Measurements from ENCODE around the gene SGSM1. TPM values are rescaled to one million over a fixed set of nuclear protein-coding genes. Genes with fewer than 3 reads are reported as not detected.
A peak's percentile ranks its signal among the peaks of the same experiment; 100 is the strongest.

SGSM1 gene
- total RNA-seq, 1 donor from 2014 or later = 0.75 TPM

DNA sequence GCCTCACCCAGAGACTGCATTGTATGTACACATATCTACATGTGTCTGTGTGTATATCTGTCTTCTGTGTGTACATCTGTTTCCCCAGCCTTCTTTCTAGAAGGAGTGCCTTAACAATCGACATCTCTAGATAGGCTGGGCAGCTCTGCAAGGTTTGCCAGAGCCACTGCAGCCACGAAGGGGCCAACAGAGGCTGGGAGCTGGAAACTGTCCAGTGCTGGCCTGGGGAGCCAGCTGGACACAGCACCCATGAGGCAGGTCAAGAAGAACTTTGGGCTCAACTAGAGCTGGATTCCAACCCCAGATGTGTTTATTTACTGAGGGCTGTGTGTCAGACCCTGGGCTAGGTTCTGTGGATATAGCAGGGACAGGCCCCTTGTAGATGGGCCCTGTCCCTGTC lies 3.3 kb downstream of the SGSM1 start:
- Mint-ChIP-seq H3K9me3 (no peaks in the 10 kb centered on the region), H3K36me3 (ENCODE audit: low read depth) (no peaks in the 10 kb centered on the region), H3K4me1 (peaks cover 21% of the 10 kb centered on the region), H3K27ac (ENCODE audit: unreplicated experiment) (no peak overlapping the region), H3K4me3 (no peak overlapping the region), H3K27me3 (ENCODE audit: low read depth) (peaks cover 9% of the 10 kb centered on the region)
- no peak for DNase-seq (ENCODE audit: low read depth, low spot score)
- TF ChIP-seq, protein P1, sequence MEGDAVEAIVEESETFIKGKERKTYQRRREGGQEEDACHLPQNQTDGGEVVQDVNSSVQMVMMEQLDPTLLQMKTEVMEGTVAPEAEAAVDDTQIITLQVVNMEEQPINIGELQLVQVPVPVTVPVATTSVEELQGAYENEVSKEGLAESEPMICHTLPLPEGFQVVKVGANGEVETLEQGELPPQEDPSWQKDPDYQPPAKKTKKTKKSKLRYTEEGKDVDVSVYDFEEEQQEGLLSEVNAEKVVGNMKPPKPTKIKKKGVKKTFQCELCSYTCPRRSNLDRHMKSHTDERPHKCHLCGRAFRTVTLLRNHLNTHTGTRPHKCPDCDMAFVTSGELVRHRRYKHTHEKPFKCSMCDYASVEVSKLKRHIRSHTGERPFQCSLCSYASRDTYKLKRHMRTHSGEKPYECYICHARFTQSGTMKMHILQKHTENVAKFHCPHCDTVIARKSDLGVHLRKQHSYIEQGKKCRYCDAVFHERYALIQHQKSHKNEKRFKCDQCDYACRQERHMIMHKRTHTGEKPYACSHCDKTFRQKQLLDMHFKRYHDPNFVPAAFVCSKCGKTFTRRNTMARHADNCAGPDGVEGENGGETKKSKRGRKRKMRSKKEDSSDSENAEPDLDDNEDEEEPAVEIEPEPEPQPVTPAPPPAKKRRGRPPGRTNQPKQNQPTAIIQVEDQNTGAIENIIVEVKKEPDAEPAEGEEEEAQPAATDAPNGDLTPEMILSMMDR (conservative IDR thresholded peaks at IDR 0.05) = no peak

DNA sequence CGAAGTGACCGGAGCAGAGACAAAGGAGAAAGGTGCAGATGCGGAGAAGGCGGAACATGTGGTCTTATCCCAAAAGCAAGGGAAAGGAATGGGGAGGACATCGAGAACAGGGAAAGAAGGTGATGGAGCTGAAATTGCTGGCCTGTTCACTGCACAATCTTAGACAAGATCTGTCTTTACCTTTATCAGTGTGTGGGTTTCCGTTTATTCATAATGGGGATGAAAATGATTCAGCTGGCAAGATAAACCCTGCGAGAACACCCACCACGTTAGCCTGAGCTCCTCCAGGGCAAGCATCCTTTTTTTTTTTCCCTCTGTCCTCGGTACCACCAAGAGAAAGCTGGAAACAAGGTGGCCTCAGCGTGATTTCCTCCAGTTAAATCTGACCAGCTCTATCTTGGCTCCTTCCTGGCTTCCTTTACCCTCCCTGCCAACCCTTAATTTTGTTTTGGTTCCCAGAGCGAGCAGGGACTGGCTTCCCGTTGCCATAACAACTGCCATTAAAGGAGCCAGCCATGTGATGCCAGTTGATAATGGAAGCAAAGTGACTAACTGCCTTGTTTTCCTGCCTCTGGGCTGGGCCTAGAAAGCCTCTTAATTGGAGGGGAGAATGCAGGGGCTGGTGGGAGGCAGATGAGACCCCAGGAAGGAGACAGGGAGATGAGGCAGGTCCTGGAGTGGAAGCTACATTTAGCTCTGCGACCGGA lies 4.2 kb downstream of the SGSM1 start:
- Mint-ChIP-seq H3K36me3 (ENCODE audit: low read depth) (no peaks in the 10 kb centered on the region), H3K27me3 (ENCODE audit: low read depth) (peaks cover 9% of the 10 kb centered on the region), H3K4me3 (no peak overlapping the region), H3K4me1 (peaks cover 21% of the 10 kb centered on the region), H3K27ac (ENCODE audit: unreplicated experiment) (peak overlapping the region; percentile 85), H3K9me3 (no peaks in the 10 kb centered on the region)
- TF ChIP-seq, protein P1 (conservative IDR thresholded peaks at IDR 0.05) = no peak
- DNase-seq (ENCODE audit: low read depth, low spot score) = no peak

DNA sequence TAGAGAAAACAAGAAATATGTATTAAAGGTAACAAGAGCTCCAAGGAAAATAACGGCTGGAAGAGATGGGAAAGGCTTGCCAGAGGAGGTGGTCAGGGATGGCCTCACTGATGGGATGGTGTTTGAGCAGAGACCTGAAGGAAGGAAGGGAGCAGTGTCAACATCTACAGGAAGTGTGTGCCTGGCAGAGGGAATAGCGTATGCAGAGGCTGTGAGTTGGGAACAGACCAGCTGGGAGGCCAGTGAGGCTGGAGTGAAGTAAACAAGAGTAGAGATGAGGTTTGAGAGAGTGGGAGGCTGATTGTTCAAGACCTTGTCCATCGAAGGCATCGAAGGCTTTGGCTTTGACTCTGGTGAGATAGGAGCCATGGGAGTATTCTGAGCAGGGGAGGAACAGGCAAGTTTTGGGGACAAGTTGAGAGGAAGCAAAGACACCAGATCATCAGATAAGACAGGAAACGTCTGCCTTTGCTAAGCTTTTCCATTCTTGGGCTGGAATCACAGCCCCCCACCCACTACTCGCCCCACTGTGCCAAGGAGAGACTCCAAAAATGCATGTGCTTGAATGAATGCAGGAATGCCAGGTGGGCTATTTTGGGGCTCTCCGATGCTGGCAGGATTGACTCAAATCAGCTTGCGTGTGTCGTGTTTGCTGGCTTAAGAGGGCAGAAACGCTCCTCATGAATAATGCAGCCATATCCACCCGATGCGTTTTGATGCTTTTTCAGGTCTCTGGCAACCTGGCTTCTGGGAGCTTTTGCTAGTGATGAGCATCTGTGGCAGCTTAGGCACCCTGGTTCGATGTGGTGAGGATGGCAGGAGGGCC lies 7.2 kb downstream of the SGSM1 start:
- H3K36me3 Mint-ChIP-seq (ENCODE audit: low read depth) = no peaks in the 10 kb centered on the region

DNA sequence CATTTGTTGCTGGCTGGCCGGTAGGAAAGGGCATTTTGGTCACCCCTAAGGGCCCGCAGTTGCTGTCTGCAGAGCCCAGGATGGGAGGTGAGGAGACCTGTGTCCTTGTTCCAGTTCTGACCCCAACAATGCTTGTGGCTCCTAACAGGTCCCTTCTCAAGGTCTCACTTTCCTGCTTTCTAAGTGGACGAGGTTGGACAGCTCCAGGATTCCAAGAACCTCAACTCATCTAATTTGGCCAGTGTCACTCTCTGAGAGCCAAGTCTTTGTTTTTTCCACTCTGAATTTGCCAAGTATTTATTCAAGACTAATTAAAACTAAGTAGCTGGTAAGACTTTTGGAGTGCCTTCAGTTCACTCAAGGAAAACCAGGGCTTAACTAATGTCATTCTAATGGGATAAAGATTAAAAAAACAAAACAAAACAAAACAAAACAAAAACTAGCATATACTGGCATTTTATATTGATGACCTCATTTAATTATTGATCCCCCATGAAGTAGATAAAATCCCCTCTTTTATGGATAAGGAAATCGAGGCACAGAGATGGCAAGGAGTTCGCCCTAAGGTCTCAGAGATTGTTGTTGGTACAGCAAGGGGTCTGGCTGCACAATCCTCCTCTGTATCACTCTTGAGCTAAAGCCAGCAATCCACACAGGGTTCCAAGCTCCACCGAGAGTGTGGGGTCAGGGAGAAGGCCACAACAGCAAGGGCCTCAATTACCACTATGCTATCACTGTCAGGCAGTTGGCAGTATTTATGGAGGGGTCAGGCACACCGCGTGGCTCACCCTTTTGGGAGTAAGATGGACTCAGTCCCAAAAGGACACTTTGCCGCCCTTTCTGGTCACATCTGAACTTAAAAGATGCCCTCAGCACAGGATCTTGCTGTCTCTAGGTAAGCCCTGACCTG lies 8.1 kb downstream of the SGSM1 start:
- Mint-ChIP-seq H3K9me3 (peaks cover 2% of the 10 kb centered on the region), H3K4me1 (peaks cover 16% of the 10 kb centered on the region), H3K27ac (ENCODE audit: unreplicated experiment) (no peak overlapping the region), H3K36me3 (ENCODE audit: low read depth) (no peaks in the 10 kb centered on the region), H3K4me3 (no peak overlapping the region), H3K27me3 (ENCODE audit: low read depth) (no peaks in the 10 kb centered on the region)
- DNase-seq (ENCODE audit: low read depth, low spot score) = no peak
- TF ChIP-seq, protein P1 (conservative IDR thresholded peaks at IDR 0.05) = no peak

More for the DNA sequence above, 7.2 kb downstream of the SGSM1 start:
- Mint-ChIP-seq H3K27ac (ENCODE audit: unreplicated experiment) (peak overlapping the region; percentile 10), H3K4me1 (peaks cover 16% of the 10 kb centered on the region), H3K9me3 (peaks cover 2% of the 10 kb centered on the region), H3K27me3 (ENCODE audit: low read depth) (no peaks in the 10 kb centered on the region), H3K4me3 (no peak overlapping the region)
- no peak for DNase-seq (ENCODE audit: low read depth, low spot score)
- TF ChIP-seq, protein P1 (conservative IDR thresholded peaks at IDR 0.05) = no peak

DNA sequence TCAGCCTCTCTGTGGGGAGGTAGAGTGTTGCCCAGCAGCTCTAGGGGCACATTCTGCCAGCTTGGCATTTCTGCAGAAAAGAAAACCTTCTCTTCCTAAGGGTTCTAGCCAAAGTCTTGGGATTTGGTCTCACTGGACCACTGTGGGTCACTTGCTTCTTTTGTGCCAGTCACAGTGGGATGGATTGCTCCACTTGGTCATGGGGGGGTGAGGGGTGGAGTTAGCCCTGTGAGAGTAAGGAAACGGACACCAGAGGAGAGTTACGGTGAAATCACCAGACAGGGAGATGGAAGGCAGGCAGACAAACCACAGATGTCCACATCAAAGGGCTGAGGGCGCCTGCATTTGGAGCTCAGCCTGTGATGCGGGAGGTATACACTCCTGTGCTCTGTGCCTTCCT lies 10.8 kb downstream of the SGSM1 start:
- H3K4me3 Mint-ChIP-seq = no peak overlapping the region

More for the DNA sequence above, 10.8 kb downstream of the SGSM1 start:
- H3K27me3 Mint-ChIP-seq (ENCODE audit: low read depth) = no peaks in the 10 kb centered on the region
- no peaks in the 10 kb centered on the region for H3K36me3 Mint-ChIP-seq (ENCODE audit: low read depth)
- peaks cover 2% of the 10 kb centered on the region for H3K9me3 Mint-ChIP-seq
- TF ChIP-seq, protein P1 (conservative IDR thresholded peaks at IDR 0.05) = no peak
- H3K4me1 Mint-ChIP-seq = no peaks in the 10 kb centered on the region
- peak overlapping the region; percentile 81 for H3K27ac Mint-ChIP-seq (ENCODE audit: unreplicated experiment)
- no peak for DNase-seq (ENCODE audit: low read depth, low spot score)
